ENCODE results near the gene TIE1. TPM values are rescaled to one million over a fixed set of nuclear protein-coding genes. Genes with fewer than 3 reads are reported as not detected.

Gene TIE1
- total RNA-seq, 1 experiment from 2014 or later = 1.2 TPM

- Mint-ChIP-seq H3K36me3 (ENCODE audit: insufficient read depth in 1 of 3, low read depth in 3 of 3) (no peaks in the 10 kb centered on the region), H3K4me3 (no peak overlapping the region), H3K9me3 (no peaks in the 10 kb centered on the region), H3K27me3 (ENCODE audit: low read depth) (peaks cover 3% of the 10 kb centered on the region), H3K4me1 (peaks cover 21 to 27% of the 10 kb centered on the region in 2 experiments), H3K27ac (no peak overlapping the region)
- Histone ChIP-seq H2BK15ac (ENCODE audit: low read depth, low read length) (no peak overlapping the region), H3K9me3 (ENCODE audit: control insufficient read depth, low read depth, low read length) (no peaks in the 10 kb centered on the region), H4K8ac (replicated peaks; ENCODE audit: insufficient read length, low read depth, low read length) (no peak overlapping the region), H3K23ac (ENCODE audit: insufficient read length, low read depth, low read length) (no peak overlapping the region), H3K4ac (ENCODE audit: low read depth, low read length) (no peak overlapping the region), H3K27me3 (ENCODE audit: insufficient read depth, low read length) (no peaks in the 10 kb centered on the region), H3K9ac (ENCODE audit: extremely low read depth, insufficient read length, low read length) (no peak overlapping the region), H4K91ac (ENCODE audit: insufficient read length, low read depth, low read length) (no peak overlapping the region), H3K4me1 (ENCODE audit: insufficient read depth, low read length) (peaks cover 7% of the 10 kb centered on the region; the same call in 1 of the 2 replicates), H3K23me2 (ENCODE audit: insufficient read length, low read depth, low read length, poor library complexity, severe bottlenecking) (peaks cover 3% of the 10 kb centered on the region), H4K5ac (ENCODE audit: insufficient read length, low read depth, low read length) (no peak overlapping the region), H4K20me1 (ENCODE audit: control insufficient read depth, insufficient read depth, insufficient read length) (no peaks in the 10 kb centered on the region), H3K79me1 (ENCODE audit: insufficient read depth, low read depth, low read length, poor library complexity, severe bottlenecking) (no peaks in the 10 kb centered on the region), H2BK20ac (ENCODE audit: low read depth, low read length, poor library complexity, severe bottlenecking) (no peak overlapping the region), H2BK120ac (ENCODE audit: low read depth, low read length, poor library complexity, severe bottlenecking) (no peak overlapping the region), H2AFZ (ENCODE audit: low read length) (no peak overlapping the region), H3K27ac (ENCODE audit: insufficient read length, low read depth, low read length) (no peak overlapping the region), H2BK12ac (ENCODE audit: insufficient read length, low read depth, low read length) (no peak overlapping the region), H3K4me2 (ENCODE audit: insufficient read depth, insufficient read length, low read length) (no peak overlapping the region), H3K18ac (ENCODE audit: insufficient read length, low read depth, low read length) (no peak overlapping the region), H3K14ac (ENCODE audit: insufficient read depth, low read length) (no peak overlapping the region), H3K56ac (ENCODE audit: insufficient read length, low read depth, low read length) (no peak overlapping the region), H3T11ph (ENCODE audit: low read length) (no peak overlapping the region), H2BK5ac (ENCODE audit: insufficient read length, low read length) (no peak overlapping the region), H2AK5ac (ENCODE audit: insufficient read length, low read length) (no peak overlapping the region), H3K79me2 (ENCODE audit: insufficient read depth, low read length) (no peaks in the 10 kb centered on the region)
- no peak for DNase-seq
- TF ChIP-seq CTCF (conservative IDR thresholded peaks at IDR 0.05) = no peak
- WGBS (ENCODE audit: extremely low coverage, insufficient read length, low lambda C conversion rate) = no CpG with 5 or more reads among the region's 9 CpGs
Observed at GRCh38 chr1:43288058-43288784, 12.6 kb upstream of the TIE1 start.
